Transverse colon (tissue), 4 donors: ENCODE results near the gene KRTAP9-3. TPM values are rescaled to one million over a fixed set of nuclear protein-coding genes. Genes with fewer than 3 reads are reported as not detected.
"Not testable (repeated sequence)": the region's sequence is repeated elsewhere in the genome, so short reads cannot be mapped to it uniquely, and the experiment has no call there.

Source experiments
- DNase-seq: peaks from one replicate; pipeline ENCODE4 v3.0.0-alpha.2; 2019
- H3K27ac ChIP-seq, 4 donors: fragments of 200-600 bp; sonication (generic); 2 replicates each; pipeline ENCODE4 v1.5.1; 2016 to 2018; ENCODE audit warnings: inconsistent platforms in 4 of 4
- H3K27me3 ChIP-seq: fragments of 200-600 bp; sonication (generic); 2 replicates; pipeline ENCODE4 v1.5.1; 2017; ENCODE audit warnings: inconsistent platforms
- H3K36me3 ChIP-seq, 4 donors: fragments of 200-600 bp; sonication (generic); 2 replicates each; pipeline ENCODE4 v1.5.1; 2017 to 2019; ENCODE audit warnings: inconsistent platforms in 4 of 4
- H3K4me1 ChIP-seq, 4 donors: fragments of 200-600 bp; sonication (generic); 2 replicates each; pipeline ENCODE4 v1.5.1; 2017 to 2020; ENCODE audit warnings: inconsistent platforms in 4 of 4
- H3K4me3 ChIP-seq, 4 donors: fragments of 200-600 bp; sonication (generic); 1 replicate in 1 of 4; 2 replicates in 3 of 4; pipeline versions ENCODE4 v1.5.1 to v1.6.1; 2017 to 2019; ENCODE audit warnings: inconsistent platforms in 4 of 4
- H3K9me3 ChIP-seq, 2 donors: fragments of 200-600 bp; sonication (generic); 2 replicates each; pipeline ENCODE4 v1.5.1; 2017 to 2019; ENCODE audit warnings: inconsistent platforms in 2 of 2
- CTCF ChIP-seq, 5 experiments: fragments of 200-600 bp in 3 of 5; fragments of 450-650 bp in 2 of 5; sonication (generic) in 3 of 5; IDR thresholded peaks; 1 replicate in 2 of 5; 2 replicates in 3 of 5; pipeline ENCODE4 v1.5.1; 2016 to 2017; ENCODE audit warnings: antibody characterized with exemption in 5 of 5, inconsistent platforms in 3 of 5, mild to moderate bottlenecking in 2 of 5, moderate library complexity in 1 of 5
- EP300 ChIP-seq: sonication (generic); formaldehyde crosslinking; IDR thresholded peaks from one replicate; pipeline ENCODE4 v1.6.1; 2017; ENCODE audit warnings: antibody characterized with exemption, low read depth
- POLR2A ChIP-seq: fragments of 450-650 bp; IDR thresholded peaks from one replicate; pipeline ENCODE4 v1.6.1; 2016; ENCODE audit warnings: antibody characterized with exemption, mild to moderate bottlenecking, moderate library complexity
- POLR2AphosphoS5 ChIP-seq, 3 donors: sonication (generic); formaldehyde crosslinking; IDR thresholded peaks; one replicate each; pipeline ENCODE4 v1.6.1; 2016; ENCODE audit warnings: antibody characterized with exemption in 3 of 3
- WGBS, 2 donors: methylation state at CpG; one replicate each; pipeline ENCODE4 v1.1.5; 2018; ENCODE audit warnings: low coverage in 1 of 2; 5-methylcytosine and 5-hydroxymethylcytosine counted together
- in situ Hi-C, 4 donors: fragments of 200-750 bp; cut with MboI; loops; one replicate each; pipeline versions ENCODE4 v1.15.0 to v1.15.1; 2017; ENCODE audit warnings: low sequenced_read_pairs in 3 of 4, low pct_ligation_motif_present in 1 of 4, low pct_unique_long_range_greater_than_20kb in 1 of 4
- intact Hi-C: fragments of 100-400 bp; cut with DNase I; formaldehyde crosslinking; loops from one replicate; pipeline ENCODE4 v1.15.1; 2023; ENCODE audit warnings: low total_unique reads
- total RNA-seq, 4 donors: library from RNA; depleted of rRNA; stranded (reverse); fragments of >200 nt; gene quantifications; one replicate each; pipeline ENCODE4 v1.1.0, GENCODE V29; 2016

Gene KRTAP9-3
- total RNA-seq, 4 donors from 2014 or later, result not detected

GRCh38 chr17:41251261-41251660 lies 19.0 kb downstream of the KRTAP9-3 start:
- no peak overlapping the region for H3K27ac ChIP-seq
- intact Hi-C loops (no loop called here), in situ Hi-C loops (loop anchor here in 1 of 4 donors (25.0 kb wide), 1 partner anchor 111 kb away; the partner anchor contains the start of genes KRT33A and KRT33B)
- 94 to 100% methylated on average over 1 of the region's 1 CpG for WGBS, 2 donors
- no peaks in the 10 kb centered on the region for H3K9me3 ChIP-seq
- H3K4me3 ChIP-seq, result no peak overlapping the region
- no peaks in the 10 kb centered on the region for H3K4me1 ChIP-seq
- no peak for DNase-seq
- H3K27me3 ChIP-seq, result peaks cover 8% of the 10 kb centered on the region
- TF ChIP-seq POLR2AphosphoS5 (IDR thresholded peaks at IDR 0.05) (no peak), CTCF (IDR thresholded peaks at IDR 0.05) (no peak), POLR2A (no peak), EP300 (no peak)
- H3K36me3 ChIP-seq, result no peaks in the 10 kb centered on the region

- H3K4me1 ChIP-seq, result no peaks in the 10 kb centered on the region
- no peak for TF ChIP-seq POLR2A
- no peak for TF ChIP-seq EP300
- no peak for TF ChIP-seq POLR2AphosphoS5 (IDR thresholded peaks at IDR 0.05)
- no peak for TF ChIP-seq CTCF (IDR thresholded peaks at IDR 0.05)
- DNase-seq, result no peak
- intact Hi-C loops (no loop called here), in situ Hi-C loops (loop anchor here in 1 of 4 donors (25.0 kb wide), 1 partner anchor 107 kb away; the partner anchor contains the start of genes KRT33A and KRT33B)
- no peak overlapping the region for H3K27ac ChIP-seq
- H3K36me3 ChIP-seq, result no peaks in the 10 kb centered on the region
- WGBS, 2 donors, result 0 to 67% methylated on average over 1 of the region's 1 CpG
- H3K9me3 ChIP-seq, result no peaks in the 10 kb centered on the region
- no peak overlapping the region for H3K4me3 ChIP-seq
- peaks cover 29% of the 10 kb centered on the region for H3K27me3 ChIP-seq
These were observed 22.6 kb downstream of the KRTAP9-3 start for GRCh38 chr17:41254861-41255260.

- DNase-seq, H3K36me3 ChIP-seq, H3K4me3 ChIP-seq, intact Hi-C loops, H3K4me1 ChIP-seq, H3K27ac ChIP-seq, H3K9me3 ChIP-seq: not testable (repeated sequence)
- 79% methylated on average over 4 of the region's 5 CpGs; no CpG with 5 or more reads in 1 of the 2 donors for WGBS, 2 donors
- H3K27me3 ChIP-seq, result peaks cover 28% of the 10 kb centered on the region
- in situ Hi-C loops, result loop anchor here in 1 of 4 donors (25.0 kb wide), 1 partner anchor 107 kb away; the partner anchor contains the start of genes KRT33A and KRT33B
These were observed 23.4 kb downstream of the KRTAP9-3 start, which contains the start of gene KRTAP9-9 for GRCh38 chr17:41255381-41256290. Gene KRTAP9-9, plus strand, starts transcription at chr17:41255384.

- Histone ChIP-seq H3K36me3 (no peaks in the 10 kb centered on the region), H3K9me3 (no peaks in the 10 kb centered on the region), H3K27ac (no peak overlapping the region), H3K4me3 (no peak overlapping the region), H3K4me1 (no peaks in the 10 kb centered on the region), H3K27me3 (peaks cover 26% of the 10 kb centered on the region)
- 80 to 94% methylated on average over 1 of the region's 1 CpG for WGBS, 2 donors
- in situ Hi-C loops (loop anchor here in 1 of 4 donors (25.0 kb wide), 1 partner anchor 106 kb away; the partner anchor contains the start of genes KRT33A and KRT33B), intact Hi-C loops (no loop called here)
- TF ChIP-seq CTCF (IDR thresholded peaks at IDR 0.05), result no peak
- no peak for TF ChIP-seq POLR2AphosphoS5 (IDR thresholded peaks at IDR 0.05)
- no peak for TF ChIP-seq EP300
- TF ChIP-seq POLR2A, result no peak
- no peak for DNase-seq
These were observed 24.0 kb downstream of the KRTAP9-3 start for GRCh38 chr17:41256291-41256685.
